IMR-90 (cell line): ENCODE data around the gene MAML2. TPM values are rescaled to one million over a fixed set of nuclear protein-coding genes. Genes with fewer than 3 reads are reported as not detected.

Source experiments
- ATAC-seq: fragments of 200-7000 bp; cut with Tn5 transposase; 2 replicates; pipeline ENCODE4 v1.9.1; 2020; ENCODE audit warnings: low read depth, mild to moderate bottlenecking, moderate library complexity
- BruUV-seq: library from RNA; stranded (reverse); fragments of 400-500 nt; replicated peaks from 2 replicates; lab custom pipeline; 2021; lab: Mats Ljungman, UMichigan
- CTCF ChIA-PET: fragments of 300-600 bp; formaldehyde crosslinking; extraction: SDS; loops from one replicate; lab custom pipeline; 2021; ENCODE audit warnings: antibody characterized with exemption; lab: Yijun Ruan, JAX
- POLR2A ChIA-PET: fragments of 300-600 bp; sonication (Branson Sonifier 250); formaldehyde crosslinking; loops from one replicate; lab custom pipeline; 2022; ENCODE audit warnings: antibody characterized with exemption; ENCODE audit not compliant: unreplicated experiment; lab: Charles Lee
- DNase-seq: peaks from one replicate; pipeline ENCODE4 v3.0.0; 2013
- H2AFZ ChIP-seq: replicated peaks from 2 replicates; pipeline ENCODE3; 2013; ENCODE audit warnings: low read length, mild to moderate bottlenecking; ENCODE audit not compliant: poor library complexity
- H2AK5ac ChIP-seq: 2 replicates; pipeline ENCODE4 v1.6.1; 2013; ENCODE audit warnings: low read depth, low read length, inconsistent platforms
- H2AK9ac ChIP-seq: replicated peaks from 2 replicates; pipeline ENCODE3; 2013; ENCODE audit warnings: mild to moderate bottlenecking, low read depth, low read length, moderate library complexity; ENCODE audit not compliant: poor library complexity
- H2BK120ac ChIP-seq: 2 replicates; pipeline ENCODE4 v1.6.1; 2013; ENCODE audit warnings: low read depth, low read length, inconsistent platforms
- H2BK15ac ChIP-seq: 3 replicates; pipeline ENCODE4 v1.6.1; 2013; ENCODE audit warnings: low read depth, low read length, inconsistent platforms
- H2BK20ac ChIP-seq: 2 replicates; pipeline ENCODE4 v1.6.1; 2013; ENCODE audit warnings: low read depth, mild to moderate bottlenecking, inconsistent platforms, low read length, moderate library complexity
- H2BK5ac ChIP-seq: 2 replicates; pipeline ENCODE4 v1.6.1; 2013; ENCODE audit warnings: mild to moderate bottlenecking, low read depth, low read length, inconsistent platforms; ENCODE audit not compliant: poor library complexity, severe bottlenecking
- H3K14ac ChIP-seq: replicated peaks from 2 replicates; pipeline ENCODE4 v1.6.1; 2013; ENCODE audit warnings: low read depth, low read length, inconsistent platforms
- H3K18ac ChIP-seq: 2 replicates; pipeline ENCODE4 v1.6.1; 2013; ENCODE audit warnings: low read depth, low read length, control low read depth
- H3K23ac ChIP-seq: 2 replicates; pipeline ENCODE4 v1.6.1; 2013; ENCODE audit warnings: low read depth, low read length, inconsistent platforms
- H3K27ac ChIP-seq: 2 replicates; pipeline ENCODE4 v1.5.1; 2013; ENCODE audit warnings: mild to moderate bottlenecking, control low read depth, low read length; ENCODE audit not compliant: insufficient read depth
- H3K27me3 ChIP-seq: 2 replicates; pipeline ENCODE4 v1.6.1; 2013; ENCODE audit warnings: low read length; ENCODE audit not compliant: control insufficient read depth, insufficient read depth
- H3K36me3 ChIP-seq: 2 replicates; pipeline ENCODE4 v1.6.1; 2013; ENCODE audit warnings: low read length, mixed read lengths; ENCODE audit not compliant: control insufficient read depth, insufficient read depth
- H3K4ac ChIP-seq: 2 replicates; pipeline ENCODE4 v1.6.1; 2013; ENCODE audit warnings: low read depth, low read length, inconsistent platforms
- H3K4me1 ChIP-seq: 2 replicates; pipeline ENCODE4 v1.6.1; 2013; ENCODE audit warnings: low read length, mixed read lengths; ENCODE audit not compliant: control insufficient read depth, insufficient read depth
- H3K4me2 ChIP-seq: 2 replicates; pipeline ENCODE4 v1.6.1; 2013; ENCODE audit warnings: low read depth, mild to moderate bottlenecking, control low read depth, low read length, moderate library complexity
- H3K4me3 ChIP-seq: 2 replicates; pipeline ENCODE4 v1.5.1; 2013; ENCODE audit warnings: low read depth, mild to moderate bottlenecking, control low read depth, low read length, moderate library complexity; ENCODE audit not compliant: insufficient read depth
- H3K56ac ChIP-seq: 2 replicates; pipeline ENCODE4 v1.6.1; 2013; ENCODE audit warnings: low read length, inconsistent platforms; ENCODE audit not compliant: insufficient read depth; ENCODE audit errors: extremely low read depth
- H3K79me1 ChIP-seq, 2 experiments: 2 replicates each; pipeline ENCODE4 v1.6.1; 2013; ENCODE audit warnings: low read length in 2 of 2, inconsistent platforms in 1 of 2, low read depth in 1 of 2
- H3K9ac ChIP-seq: 2 replicates; pipeline ENCODE4 v1.6.1; 2013; ENCODE audit warnings: low read depth, low read length, control low read depth
- H3K9me1 ChIP-seq: 2 replicates; pipeline ENCODE4 v1.6.1; 2013; ENCODE audit warnings: low read length, inconsistent platforms; ENCODE audit not compliant: insufficient read depth
- H3K9me3 ChIP-seq: 2 replicates; pipeline ENCODE4 v1.6.1; 2013; ENCODE audit warnings: low read length; ENCODE audit not compliant: control insufficient read depth, insufficient read depth
- H4K20me1 ChIP-seq: 2 replicates; pipeline ENCODE4 v1.6.1; 2013; ENCODE audit warnings: low read length, inconsistent platforms; ENCODE audit not compliant: insufficient read depth
- H4K5ac ChIP-seq: 2 replicates; pipeline ENCODE4 v1.6.1; 2013; ENCODE audit warnings: mild to moderate bottlenecking, low read depth, low read length, control low read depth
- H4K8ac ChIP-seq, 2 experiments: 2 replicates each; pipeline ENCODE4 v1.6.1; 2013; ENCODE audit warnings: low read depth in 2 of 2, low read length in 2 of 2, control low read depth in 1 of 2, inconsistent platforms in 1 of 2
- H4K91ac ChIP-seq: 2 replicates; pipeline ENCODE4 v1.6.1; 2013; ENCODE audit warnings: low read depth, low read length, inconsistent platforms; ENCODE audit not compliant: insufficient read depth
- CHD1 ChIP-seq: IDR thresholded peaks from 2 replicates; pipeline ENCODE4 v1.6.1; 2012; ENCODE audit warnings: low read depth, low read length, improper control_type of control experiment
- WGBS, 2 experiments: methylation state at CpG; one replicate each; pipeline versions ENCODE4 v1.1.5 to v1.1.7; 2013; ENCODE audit warnings: missing lambda C conversion rate in 2 of 2; ENCODE audit not compliant: insufficient read length in 1 of 2; ENCODE audit errors: extremely low coverage in 2 of 2; 5-methylcytosine and 5-hydroxymethylcytosine counted together
- dilution Hi-C: fragments of 300-500 bp; cut with HindIII; formaldehyde crosslinking; loops from one replicate; pipeline ENCODE4 v1.14.3; 2018; ENCODE audit warnings: low sequenced_read_pairs; ENCODE audit not compliant: unreplicated experiment
- in situ Hi-C: fragments of 300-500 bp; cut with MboI; formaldehyde crosslinking; loops from 3 replicates; pipeline ENCODE4 v1.14.3; 2019; ENCODE audit warnings: low sequenced_read_pairs, inconsistent platforms, mixed read lengths
- intact Hi-C: fragments of 100-400 bp; cut with micrococcal nuclease; formaldehyde crosslinking; loops from 2 replicates; pipeline ENCODE4 v1.10.0; 2022
- polyA plus RNA-seq, 3 experiments: library from polyadenylated mRNA; depleted of rRNA; stranded (reverse); fragments of >200 nt; gene quantifications; 2 replicates each; pipeline ENCODE4 v1.2.3, GENCODE V29; 2012; ENCODE audit warnings: low replicate concordance in 1 of 3
- total RNA-seq: library from RNA; depleted of rRNA; stranded (reverse); fragments of >200 nt; gene quantifications from 2 replicates; pipeline ENCODE4 v1.2.3, GENCODE V29; 2012

Gene MAML2
- total and polyA plus RNA-seq, 2 of the 4 experiments (the other 2 are of a cell fraction), result 15.0 to 19.5 TPM

DNA sequence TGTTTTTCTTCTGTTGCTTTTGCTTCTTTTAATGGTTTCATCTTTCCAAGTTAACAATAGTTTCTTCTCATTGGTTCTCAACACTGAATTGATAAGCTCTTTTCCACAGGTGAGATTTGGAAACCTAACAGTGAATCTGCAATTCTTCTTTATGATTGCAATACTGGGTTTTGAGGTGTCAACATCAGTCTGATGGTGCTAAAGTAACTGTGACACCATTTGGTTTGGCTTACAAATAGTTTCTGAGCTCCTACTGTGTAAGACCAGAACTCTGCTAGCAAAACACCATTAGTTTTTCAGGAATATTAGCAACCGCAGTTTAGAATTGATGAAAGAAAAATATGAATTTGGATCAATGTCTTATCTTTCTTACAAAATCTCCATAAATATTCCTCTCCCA is 58.6 kb downstream of the MAML2 start:
- Histone ChIP-seq H3K4me2 (no peak overlapping the region), H2AFZ (no peak overlapping the region), H3K9me1 (peaks cover 6% of the 10 kb centered on the region), H3K27me3 (no peaks in the 10 kb centered on the region), H3K4ac (no peak overlapping the region), H2BK5ac (no peak overlapping the region), H3K4me1 (peaks cover 4% of the 10 kb centered on the region; the same call in 1 of the 2 replicates), H2AK5ac (no peak overlapping the region), H3K18ac (no peak overlapping the region), H2AK9ac (no peak overlapping the region), H3K9ac (no peak overlapping the region), H4K5ac (no peak overlapping the region), H3K27ac (no peak overlapping the region), H3K79me1 (peaks cover 10 to 48% of the 10 kb centered on the region in 2 experiments), H4K91ac (no peak overlapping the region), H3K56ac (no peak overlapping the region), H3K9me3 (no peaks in the 10 kb centered on the region), H2BK120ac (no peak overlapping the region), H4K8ac (no peak overlapping the region), H4K20me1 (peaks cover 3% of the 10 kb centered on the region), H2BK20ac (no peak overlapping the region), H3K4me3 (no peak overlapping the region), H2BK15ac (no peak overlapping the region), H3K14ac (no peak overlapping the region), H3K23ac (no peak overlapping the region), H3K36me3 (no peaks in the 10 kb centered on the region)
- WGBS, 2 experiments, result no CpG with 5 or more reads among the region's 1 CpG
- ChIA-PET CTCF (no interaction called here), POLR2A (no interaction called here)
- no peak for DNase-seq
- BruUV-seq, result no TSS peak
- intact Hi-C loops, result no loop called here
- no peak for TF ChIP-seq CHD1
- dilution Hi-C loops, result no loop called here
- in situ Hi-C loops, result no loop called here
- ATAC-seq, result no peak
